ENCODE results near the gene CFLAR. TPM values are rescaled to one million over a fixed set of nuclear protein-coding genes. Genes with fewer than 3 reads are reported as not detected.
A peak's percentile ranks its signal among the peaks of the same experiment; 100 is the strongest.

Gene CFLAR
- total and polyA plus RNA-seq, 9 of the 15 experiments (the other 6 are each of a cell fraction or from before 2014, with no cell fraction given), result 27.5 to 102 (median 54.0) TPM

DNA sequence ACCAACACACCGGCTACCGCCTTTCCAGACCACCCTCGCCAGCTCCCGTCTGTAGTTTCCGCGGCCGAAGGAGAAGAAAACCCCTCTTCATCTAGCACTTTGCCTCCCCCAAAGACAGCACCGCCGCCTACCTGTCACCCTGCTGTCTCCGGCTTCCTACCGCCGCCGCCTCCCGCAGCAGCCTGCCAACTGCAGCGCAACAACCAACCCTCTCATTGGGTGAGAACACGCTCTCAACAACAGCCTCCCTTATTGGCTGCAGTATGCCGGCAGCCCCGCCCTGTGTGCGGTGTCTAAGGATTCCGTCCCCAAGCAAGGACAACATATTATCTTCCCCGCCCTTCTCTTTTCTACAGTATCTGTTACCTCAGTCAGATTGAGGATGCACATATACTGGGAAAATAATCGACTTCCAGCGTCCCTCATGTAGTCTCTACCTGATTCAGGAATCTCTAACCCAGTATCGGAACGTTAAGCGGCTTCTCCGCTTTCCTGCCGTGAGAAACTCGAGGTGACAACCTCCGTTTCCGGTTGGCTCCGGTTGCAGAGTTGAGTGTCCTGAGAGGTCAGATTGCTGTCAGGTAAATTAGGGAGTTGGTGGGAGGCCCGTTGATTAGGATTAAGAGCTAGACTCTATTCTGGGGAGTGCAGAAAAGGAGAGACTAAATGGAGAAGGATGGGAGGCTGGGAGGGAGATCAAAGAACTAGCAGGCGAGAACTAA, 44.3 kb upstream of the CFLAR start, which contains the start of the genes HYCC2 and NDUFB3 (continued):
- TF ChIP-seq, protein P1, sequence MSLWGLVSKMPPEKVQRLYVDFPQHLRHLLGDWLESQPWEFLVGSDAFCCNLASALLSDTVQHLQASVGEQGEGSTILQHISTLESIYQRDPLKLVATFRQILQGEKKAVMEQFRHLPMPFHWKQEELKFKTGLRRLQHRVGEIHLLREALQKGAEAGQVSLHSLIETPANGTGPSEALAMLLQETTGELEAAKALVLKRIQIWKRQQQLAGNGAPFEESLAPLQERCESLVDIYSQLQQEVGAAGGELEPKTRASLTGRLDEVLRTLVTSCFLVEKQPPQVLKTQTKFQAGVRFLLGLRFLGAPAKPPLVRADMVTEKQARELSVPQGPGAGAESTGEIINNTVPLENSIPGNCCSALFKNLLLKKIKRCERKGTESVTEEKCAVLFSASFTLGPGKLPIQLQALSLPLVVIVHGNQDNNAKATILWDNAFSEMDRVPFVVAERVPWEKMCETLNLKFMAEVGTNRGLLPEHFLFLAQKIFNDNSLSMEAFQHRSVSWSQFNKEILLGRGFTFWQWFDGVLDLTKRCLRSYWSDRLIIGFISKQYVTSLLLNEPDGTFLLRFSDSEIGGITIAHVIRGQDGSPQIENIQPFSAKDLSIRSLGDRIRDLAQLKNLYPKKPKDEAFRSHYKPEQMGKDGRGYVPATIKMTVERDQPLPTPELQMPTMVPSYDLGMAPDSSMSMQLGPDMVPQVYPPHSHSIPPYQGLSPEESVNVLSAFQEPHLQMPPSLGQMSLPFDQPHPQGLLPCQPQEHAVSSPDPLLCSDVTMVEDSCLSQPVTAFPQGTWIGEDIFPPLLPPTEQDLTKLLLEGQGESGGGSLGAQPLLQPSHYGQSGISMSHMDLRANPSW (CRISPR knock-in tag; IDR thresholded peaks at IDR 0.05), result no peak
- TF ChIP-seq ZNF583 (CRISPR knock-in tag; IDR thresholded peaks at IDR 0.05) (no peak), HDAC2 (IDR thresholded peaks at IDR 0.05) (peak; percentile 39; the same call in 1 of the 2 replicates), RBBP5 (IDR thresholded peaks at IDR 0.05; ENCODE audit: borderline replicate concordance, insufficient read depth, low read length, poor library complexity, severe bottlenecking) (peak; percentile 86), ZNF146 (CRISPR knock-in tag; IDR thresholded peaks at IDR 0.05; ENCODE audit: unreplicated experiment) (no peak), LCOR (CRISPR knock-in tag; IDR thresholded peaks at IDR 0.05) (no peak; the same call in 1 of the 2 replicates), TGIF2 (CRISPR knock-in tag; IDR thresholded peaks at IDR 0.05) (no peak), SRSF1 (IDR thresholded peaks at IDR 0.05; ENCODE audit: low read depth, low read length) (no peak), DNMT1 (IDR thresholded peaks at IDR 0.05) (no peak), CAMTA2 (CRISPR knock-in tag; conservative IDR thresholded peaks at IDR 0.05) (no peak), ZNF134 (CRISPR knock-in tag; conservative IDR thresholded peaks at IDR 0.05) (no peak), GTF2A2 (tag; IDR thresholded peaks at IDR 0.05) (peak; percentile 78), MTA3 (IDR thresholded peaks at IDR 0.05; ENCODE audit: borderline replicate concordance) (peak; percentile 76; the same call in 1 of the 2 replicates), CUX1 (CRISPR knock-in tag; IDR thresholded peaks at IDR 0.05) (no peak), EHMT2 (IDR thresholded peaks at IDR 0.05) (0 out of 2 replicates have a peak, but pooled peaks have one; percentile 51)
- TF ChIP-seq, protein P2, sequence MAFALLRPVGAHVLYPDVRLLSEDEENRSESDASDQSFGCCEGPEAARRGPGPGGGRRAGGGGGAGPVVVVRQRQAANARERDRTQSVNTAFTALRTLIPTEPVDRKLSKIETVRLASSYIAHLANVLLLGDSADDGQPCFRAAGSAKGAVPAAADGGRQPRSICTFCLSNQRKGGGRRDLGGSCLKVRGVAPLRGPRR (CRISPR knock-in tag; IDR thresholded peaks at IDR 0.05), result no peak
- TF ChIP-seq, protein P3, sequence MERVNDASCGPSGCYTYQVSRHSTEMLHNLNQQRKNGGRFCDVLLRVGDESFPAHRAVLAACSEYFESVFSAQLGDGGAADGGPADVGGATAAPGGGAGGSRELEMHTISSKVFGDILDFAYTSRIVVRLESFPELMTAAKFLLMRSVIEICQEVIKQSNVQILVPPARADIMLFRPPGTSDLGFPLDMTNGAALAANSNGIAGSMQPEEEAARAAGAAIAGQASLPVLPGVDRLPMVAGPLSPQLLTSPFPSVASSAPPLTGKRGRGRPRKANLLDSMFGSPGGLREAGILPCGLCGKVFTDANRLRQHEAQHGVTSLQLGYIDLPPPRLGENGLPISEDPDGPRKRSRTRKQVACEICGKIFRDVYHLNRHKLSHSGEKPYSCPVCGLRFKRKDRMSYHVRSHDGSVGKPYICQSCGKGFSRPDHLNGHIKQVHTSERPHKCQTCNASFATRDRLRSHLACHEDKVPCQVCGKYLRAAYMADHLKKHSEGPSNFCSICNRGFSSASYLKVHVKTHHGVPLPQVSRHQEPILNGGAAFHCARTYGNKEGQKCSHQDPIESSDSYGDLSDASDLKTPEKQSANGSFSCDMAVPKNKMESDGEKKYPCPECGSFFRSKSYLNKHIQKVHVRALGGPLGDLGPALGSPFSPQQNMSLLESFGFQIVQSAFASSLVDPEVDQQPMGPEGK (CRISPR knock-in tag; IDR thresholded peaks at IDR 0.05; ENCODE audit: borderline replicate concordance), result no peak

Data from K562 (cell line).